Liver (tissue), 3 donors: Measurements from ENCODE around the gene TRIM22.

Experiments
- ATF3 ChIP-seq: IDR thresholded peaks from 2 replicates; pipeline ENCODE4 v1.6.1; 2016; ENCODE audit warnings: antibody characterized with exemption
- CTCF ChIP-seq: fragments of 150-350 bp; IDR thresholded peaks from 2 replicates; pipeline ENCODE4 v1.5.1; 2017; ENCODE audit warnings: improper control_type of control experiment, low read depth, low read length; ENCODE audit not compliant: missing input control
- EGR1 ChIP-seq, 2 donors: IDR thresholded peaks; 2 replicates each; pipeline ENCODE4 v1.6.1; 2016 to 2018; ENCODE audit warnings: antibody characterized with exemption in 2 of 2, low read depth in 2 of 2
- MAX ChIP-seq: IDR thresholded peaks from 2 replicates; pipeline ENCODE4 v1.6.1; 2016; ENCODE audit warnings: antibody characterized with exemption
- RAD21 ChIP-seq, 2 donors: IDR thresholded peaks; 2 replicates each; pipeline ENCODE4 v1.6.1; 2016; ENCODE audit warnings: antibody characterized with exemption in 2 of 2, mild to moderate bottlenecking in 2 of 2
- REST ChIP-seq: IDR thresholded peaks from 2 replicates; pipeline ENCODE4 v1.6.1; 2016; ENCODE audit warnings: antibody characterized with exemption, mild to moderate bottlenecking
- ZBTB33 ChIP-seq: IDR thresholded peaks from 2 replicates; pipeline ENCODE4 v1.6.1; 2016; ENCODE audit warnings: antibody characterized with exemption
- donor health status: healthy.
- donor health status: healthy.

- TF ChIP-seq EGR1 (IDR thresholded peaks at IDR 0.05; ENCODE audit: low read depth in 2 of 2) (no peak), ATF3 (no peak), REST (no peak), CTCF (no peak), RAD21 (IDR thresholded peaks at IDR 0.05) (no peak), ZBTB33 (no peak), MAX (no peak)
Observed at GRCh38 chr11:5696210-5696609, 6.6 kb downstream of the TRIM22 start.
